Effector CD8-positive, alpha-beta T cell (primary cell): ENCODE data around the gene GRIA3.
"Not testable (repeated sequence)": the region's sequence is repeated elsewhere in the genome, so short reads cannot be mapped to it uniquely, and the experiment has no call there.

Experiments used
- DNase-seq: peaks from one replicate; lab custom pipeline; 2025; lab: John Stamatoyannopoulos, UW

GRIA3 gene

GRCh38 chrX:123357941-123358340, 173.9 kb downstream of the GRIA3 start:
- DNase-seq = no peak

- no peak for DNase-seq
Observed at GRCh38 chrX:123358457-123358856, 174.4 kb downstream of the GRIA3 start.

- no peak for DNase-seq
Observed at GRCh38 chrX:123361371-123361770, 177.3 kb downstream of the GRIA3 start.

GRCh38 chrX:123386196-123386595, 202.1 kb downstream of the GRIA3 start:
- DNase-seq = not testable (repeated sequence)

GRCh38 chrX:123392921-123393320, 208.8 kb downstream of the GRIA3 start:
- DNase-seq = no peak

GRCh38 chrX:123399709-123400108, 215.6 kb downstream of the GRIA3 start:
- no peak for DNase-seq

GRCh38 chrX:123405231-123405630, 221.2 kb downstream of the GRIA3 start:
- DNase-seq = no peak

GRCh38 chrX:123408821-123409737, 225.0 kb downstream of the GRIA3 start:
- DNase-seq = no peak

GRCh38 chrX:123422875-123423274, 238.8 kb downstream of the GRIA3 start:
- no peak for DNase-seq

GRCh38 chrX:123424546-123424945, 240.5 kb downstream of the GRIA3 start:
- no peak for DNase-seq

- DNase-seq = no peak
Observed at GRCh38 chrX:123425471-123425870, 241.4 kb downstream of the GRIA3 start.

- DNase-seq = no peak
Observed at GRCh38 chrX:123425904-123426303, 241.8 kb downstream of the GRIA3 start.

GRCh38 chrX:123432361-123433150, 248.5 kb downstream of the GRIA3 start:
- DNase-seq = no peak

- no peak for DNase-seq
Observed at GRCh38 chrX:123436512-123437136, 252.5 kb downstream of the GRIA3 start.

GRCh38 chrX:123439926-123440325, 255.8 kb downstream of the GRIA3 start:
- not testable (repeated sequence) for DNase-seq

- no peak for DNase-seq
Observed at GRCh38 chrX:123442764-123443163, 258.7 kb downstream of the GRIA3 start.

GRCh38 chrX:123447506-123447905, 263.4 kb downstream of the GRIA3 start:
- no peak for DNase-seq

- no peak for DNase-seq
Observed at GRCh38 chrX:123449335-123449734, 265.3 kb downstream of the GRIA3 start.

GRCh38 chrX:123450222-123450621, 266.1 kb downstream of the GRIA3 start:
- no peak for DNase-seq

- DNase-seq = no peak
Observed at GRCh38 chrX:123454712-123455431, 270.8 kb downstream of the GRIA3 start.

GRCh38 chrX:123455693-123456092, 271.6 kb downstream of the GRIA3 start:
- no peak for DNase-seq

GRCh38 chrX:123464709-123465108, 280.6 kb downstream of the GRIA3 start:
- no peak for DNase-seq
